B cell (primary cell): Measurements from ENCODE around the gene LGALS7. TPM values are rescaled to one million over a fixed set of nuclear protein-coding genes. Genes with fewer than 3 reads are reported as not detected.

Experiments
- ATAC-seq: fragments of 200-7000 bp; cut with Tn5 transposase; one replicate; pipeline ENCODE4 v1.10.0; 2021; ENCODE audit warnings: low read depth, mild to moderate bottlenecking, moderate number of reproducible peaks, moderate library complexity
- CTCF ChIA-PET: fragments of 350-600 bp; sonication (Branson Sonifier 250); formaldehyde crosslinking; loops from one replicate; lab custom pipeline; 2021; ENCODE audit warnings: antibody characterized with exemption, inconsistent platforms; lab: Charles Lee
- POLR2A ChIA-PET: fragments of 350-600 bp; sonication (Branson Sonifier 250); formaldehyde crosslinking; loops from one replicate; lab custom pipeline; 2021; ENCODE audit warnings: antibody characterized with exemption; lab: Charles Lee
- DNase-seq: peaks from one replicate; pipeline ENCODE4 v3.0.0; 2013
- H2AFZ ChIP-seq: 2 replicates; pipeline ENCODE4 v1.6.1; 2012; ENCODE audit warnings: mild to moderate bottlenecking, low read depth, low read length; ENCODE audit not compliant: insufficient read depth, poor library complexity, severe bottlenecking
- H3K27ac ChIP-seq, 2 donors: 1 replicate in 1 of 2; 2 replicates in 1 of 2; pipeline ENCODE4 v1.5.1; 2012 to 2013; ENCODE audit warnings: low read length in 2 of 2, mild to moderate bottlenecking in 2 of 2, moderate library complexity in 1 of 2
- H3K27me3 ChIP-seq, 4 experiments: fragments of 200-600 bp in 1 of 4; sonication (generic) in 1 of 4; replicated peaks in 1 of 4; 1 replicate in 2 of 4; 2 replicates in 2 of 4; pipeline versions ENCODE4 v1.6.1 to v1.7.0; 2013 to 2016; ENCODE audit warnings: low read length in 3 of 4, mild to moderate bottlenecking in 2 of 4, mixed read lengths in 1 of 4, moderate library complexity in 1 of 4; ENCODE audit not compliant: insufficient read depth in 4 of 4, control insufficient read depth in 3 of 4; ENCODE audit errors: control extremely low read depth in 1 of 4
- H3K36me3 ChIP-seq, 2 experiments: replicated peaks in 1 of 2; 1 replicate in 1 of 2; 2 replicates in 1 of 2; pipeline versions ENCODE4 v1.6.1 to v1.7.1; 2013; ENCODE audit warnings: low read length in 1 of 2; ENCODE audit not compliant: insufficient read depth in 2 of 2, control insufficient read depth in 1 of 2; ENCODE audit errors: control extremely low read depth in 1 of 2, extremely low read depth in 1 of 2
- H3K4me1 ChIP-seq, 2 donors: fragments of 200-600 bp in 1 of 2; sonication (generic) in 1 of 2; 1 replicate in 1 of 2; 2 replicates in 1 of 2; pipeline versions ENCODE4 v1.5.1 to v1.6.1; 2013 to 2017; ENCODE audit warnings: low read length in 2 of 2; ENCODE audit not compliant: control insufficient read depth in 2 of 2, insufficient read depth in 2 of 2
- H3K4me2 ChIP-seq: replicated peaks from 2 replicates; pipeline ENCODE3; 2012; ENCODE audit warnings: mild to moderate bottlenecking, low read depth, low read length; ENCODE audit not compliant: poor library complexity, severe bottlenecking
- H3K4me3 ChIP-seq, 5 experiments: fragments of 200-600 bp in 1 of 5; sonication (generic) in 1 of 5; 1 replicate in 3 of 5; 2 replicates in 2 of 5; pipeline versions ENCODE4 v1.5.1 to v1.7.0; 2011 to 2016; ENCODE audit warnings: low read length in 4 of 5, mild to moderate bottlenecking in 4 of 5, low read depth in 2 of 5, control low read depth in 1 of 5, moderate library complexity in 1 of 5; ENCODE audit not compliant: insufficient read depth in 1 of 5; ENCODE audit errors: control extremely low read depth in 1 of 5, extremely low read depth in 1 of 5
- H3K79me2 ChIP-seq: fragments of 200-600 bp; sonication (generic); one replicate; pipeline ENCODE4 v1.6.0; 2016; ENCODE audit warnings: low read length; ENCODE audit not compliant: control insufficient read depth, insufficient read depth
- H3K9ac ChIP-seq: fragments of 200-600 bp; sonication (generic); 2 replicates; pipeline ENCODE4 v1.6.1; 2017; ENCODE audit warnings: mild to moderate bottlenecking, low read length, moderate library complexity
- H3K9me3 ChIP-seq, 3 donors: one replicate each; pipeline versions ENCODE4 v1.6.1 to v1.7.1; 2013; ENCODE audit warnings: low read length in 2 of 3; ENCODE audit not compliant: control insufficient read depth in 2 of 3, insufficient read depth in 1 of 3; ENCODE audit errors: control extremely low read depth in 1 of 3
- H4K20me1 ChIP-seq: 2 replicates; pipeline ENCODE4 v1.6.0; 2012; ENCODE audit warnings: mild to moderate bottlenecking, low read length; ENCODE audit not compliant: insufficient read depth, control insufficient read depth, poor library complexity, severe bottlenecking
- H3K27ac Mint-ChIP-seq: one replicate; pipeline ENCODE4 v1.8.0; 2021; ENCODE audit warnings: mixed read lengths
- H3K27me3 Mint-ChIP-seq: one replicate; pipeline ENCODE4 v1.8.0; 2021; ENCODE audit warnings: mixed read lengths
- H3K4me1 Mint-ChIP-seq: one replicate; pipeline ENCODE4 v1.8.0; 2021; ENCODE audit warnings: mixed read lengths
- H3K4me3 Mint-ChIP-seq: one replicate; pipeline ENCODE4 v1.8.0; 2021; ENCODE audit warnings: mixed read lengths
- H3K9me3 Mint-ChIP-seq: one replicate; pipeline ENCODE4 v1.8.0; 2022; ENCODE audit warnings: mixed read lengths; ENCODE audit not compliant: insufficient read depth
- CTCF ChIP-seq: fragments of 200-600 bp; IDR thresholded peaks from one replicate; pipeline ENCODE4 v1.8.0; 2022; ENCODE audit warnings: antibody characterized with exemption, mild to moderate bottlenecking
- EZH2 ChIP-seq: IDR thresholded peaks from 2 replicates; pipeline ENCODE4 v1.6.1; 2012; ENCODE audit warnings: borderline replicate concordance, low read depth, mild to moderate bottlenecking, moderate library complexity, low read length; ENCODE audit not compliant: insufficient read depth, poor library complexity, severe bottlenecking
- WGBS: methylation state at CpG from one replicate; pipeline ENCODE4 v1.1.5; 2013; ENCODE audit warnings: missing lambda C conversion rate; ENCODE audit not compliant: insufficient coverage; 5-methylcytosine and 5-hydroxymethylcytosine counted together
- intact Hi-C: fragments of 100-400 bp; cut with micrococcal nuclease; formaldehyde crosslinking; loops from one replicate; pipeline ENCODE4 v1.10.0; 2022
- polyA plus RNA-seq: library from polyadenylated mRNA; depleted of rRNA; stranded (reverse); fragments of >200 nt; gene quantifications from 2 replicates; pipeline ENCODE4 v1.2.3, GENCODE V29; 2012
- total RNA-seq, 2 donors: library from RNA; stranded (reverse); fragments of 120-200 nt in 1 of 2; gene quantifications; 1 replicate in 1 of 2; 2 replicates in 1 of 2; pipeline versions ENCODE4 v1.2.3 to v1.2.4, GENCODE V29; 2013 to 2022

Gene LGALS7
- total and polyA plus RNA-seq, 2 donors (not counting 1 experiment from before 2014, with no cell fraction given): not detected

- CTCF ChIA-PET: interaction anchor here (1.0 to 7.3 kb wide), 2 partner anchors 9 to 205 kb away, joined by 3 to 36 read pairs; partner anchors contain the start of genes MRPS12 and SARS2
- TF ChIP-seq CTCF: no peak
- H3K9me3 ChIP-seq: no peaks in the 10 kb centered on the region
- no peak overlapping the region for H3K4me2 ChIP-seq
- H3K4me1 ChIP-seq: peaks cover 0 to 5% of the 10 kb centered on the region in 2 donors
- no peak for DNase-seq
- Mint-ChIP-seq H3K9me3 (no peaks in the 10 kb centered on the region), H3K4me3 (no peak overlapping the region), H3K27me3 (no peaks in the 10 kb centered on the region), H3K27ac (no peak overlapping the region), H3K4me1 (peaks cover 4% of the 10 kb centered on the region)
- H3K27ac ChIP-seq: no peak overlapping the region
- intact Hi-C loops: no loop called here
- H3K36me3 ChIP-seq: peaks cover 0 to 70% of the 10 kb centered on the region in 2 experiments
- H3K4me3 ChIP-seq: no peak overlapping the region
- no peaks in the 10 kb centered on the region for H4K20me1 ChIP-seq
- H3K9ac ChIP-seq: no peak overlapping the region
- H3K27me3 ChIP-seq: no peaks in the 10 kb centered on the region
- H3K79me2 ChIP-seq: no peaks in the 10 kb centered on the region
- 98% methylated on average over 16 of the region's 21 CpGs for WGBS
- no peak overlapping the region for H2AFZ ChIP-seq
- no peak for ATAC-seq
- POLR2A ChIA-PET: no interaction called here
These were observed 47.6 kb downstream of the LGALS7 start for GRCh38 chr19:38725469-38726283.

DNA sequence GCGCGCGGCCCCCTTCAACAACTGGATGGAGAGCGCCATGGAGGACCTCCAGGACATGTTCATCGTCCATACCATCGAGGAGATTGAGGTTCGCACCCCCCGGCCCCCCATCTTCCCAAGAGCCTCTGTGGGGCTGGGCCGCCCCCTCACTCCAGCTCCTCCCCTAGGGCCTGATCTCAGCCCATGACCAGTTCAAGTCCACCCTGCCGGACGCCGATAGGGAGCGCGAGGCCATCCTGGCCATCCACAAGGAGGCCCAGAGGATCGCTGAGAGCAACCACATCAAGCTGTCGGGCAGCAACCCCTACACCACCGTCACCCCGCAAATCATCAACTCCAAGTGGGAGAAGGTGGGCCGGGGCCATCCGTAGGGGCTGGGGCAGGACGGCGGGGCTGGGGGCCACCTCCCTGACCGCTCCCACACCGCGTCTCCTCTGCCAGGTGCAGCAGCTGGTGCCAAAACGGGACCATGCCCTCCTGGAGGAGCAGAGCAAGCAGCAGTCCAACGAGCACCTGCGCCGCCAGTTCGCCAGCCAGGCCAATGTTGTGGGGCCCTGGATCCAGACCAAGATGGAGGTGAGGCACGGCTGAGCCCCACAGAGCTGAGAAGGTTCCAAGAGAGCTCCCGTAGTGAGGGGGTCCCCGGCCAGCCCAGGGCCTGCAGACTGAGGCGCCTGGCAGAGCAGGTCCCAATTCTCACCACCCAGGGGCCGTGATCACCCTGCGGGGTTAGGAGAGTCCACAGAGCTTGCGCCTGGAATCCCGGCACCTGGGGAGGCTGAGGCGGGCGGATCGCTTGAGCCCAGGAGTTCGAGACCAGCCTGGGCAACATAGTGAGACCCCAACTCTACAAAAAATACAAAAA lies 49.1 kb downstream of the LGALS7 start:
- Histone ChIP-seq H3K79me2 (no peaks in the 10 kb centered on the region), H2AFZ (no peak overlapping the region), H3K9me3 (no peaks in the 10 kb centered on the region), H3K27me3 (no peaks in the 10 kb centered on the region), H3K4me2 (no peak overlapping the region), H3K4me3 (no peak overlapping the region), H4K20me1 (no peaks in the 10 kb centered on the region), H3K27ac (no peak overlapping the region), H3K4me1 (no peaks in the 10 kb centered on the region), H3K36me3 (peaks cover 0 to 83% of the 10 kb centered on the region in 2 experiments), H3K9ac (no peak overlapping the region)
- Mint-ChIP-seq H3K4me3 (no peak overlapping the region), H3K27ac (no peak overlapping the region), H3K9me3 (no peaks in the 10 kb centered on the region), H3K27me3 (no peaks in the 10 kb centered on the region), H3K4me1 (no peaks in the 10 kb centered on the region)
- ATAC-seq (no peak), DNase-seq (no peak)
- intact Hi-C loops: no loop called here
- ChIA-PET CTCF (interaction anchor here (7.3 kb wide), 1 partner anchor 206 kb away, joined by 36 read pairs; the partner anchor contains the start of genes MRPS12 and SARS2), POLR2A (interaction anchor here (0.5 kb wide), 1 partner anchor 161 kb away, joined by 3 read pairs; no protein-coding TSS in a partner anchor)
- WGBS: 94% methylated on average over 36 of the region's 42 CpGs
- TF ChIP-seq EZH2 (no peak), CTCF (no peak)
